Measurements from ENCODE around the gene ERFE.

- TF ChIP-seq, protein P1, sequence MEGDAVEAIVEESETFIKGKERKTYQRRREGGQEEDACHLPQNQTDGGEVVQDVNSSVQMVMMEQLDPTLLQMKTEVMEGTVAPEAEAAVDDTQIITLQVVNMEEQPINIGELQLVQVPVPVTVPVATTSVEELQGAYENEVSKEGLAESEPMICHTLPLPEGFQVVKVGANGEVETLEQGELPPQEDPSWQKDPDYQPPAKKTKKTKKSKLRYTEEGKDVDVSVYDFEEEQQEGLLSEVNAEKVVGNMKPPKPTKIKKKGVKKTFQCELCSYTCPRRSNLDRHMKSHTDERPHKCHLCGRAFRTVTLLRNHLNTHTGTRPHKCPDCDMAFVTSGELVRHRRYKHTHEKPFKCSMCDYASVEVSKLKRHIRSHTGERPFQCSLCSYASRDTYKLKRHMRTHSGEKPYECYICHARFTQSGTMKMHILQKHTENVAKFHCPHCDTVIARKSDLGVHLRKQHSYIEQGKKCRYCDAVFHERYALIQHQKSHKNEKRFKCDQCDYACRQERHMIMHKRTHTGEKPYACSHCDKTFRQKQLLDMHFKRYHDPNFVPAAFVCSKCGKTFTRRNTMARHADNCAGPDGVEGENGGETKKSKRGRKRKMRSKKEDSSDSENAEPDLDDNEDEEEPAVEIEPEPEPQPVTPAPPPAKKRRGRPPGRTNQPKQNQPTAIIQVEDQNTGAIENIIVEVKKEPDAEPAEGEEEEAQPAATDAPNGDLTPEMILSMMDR (conservative IDR thresholded peaks at IDR 0.05 in 1 of 2, IDR thresholded peaks at IDR 0.05 in 1 of 2; ENCODE audit: extremely low read depth in 1 of 2, insufficient read depth in 1 of 2, low read depth in 1 of 2, low read length in 2 of 2) = no peak
- TF ChIP-seq EZH2 (IDR thresholded peaks at IDR 0.05; ENCODE audit: borderline replicate concordance, low read length) = no peak
These were observed 10.4 kb downstream of the ERFE start for GRCh38 chr2:238169048-238169707.
